Measurements from ENCODE around the gene ZBTB45.
"Not testable (repeated sequence)": the region's sequence is repeated elsewhere in the genome, so short reads cannot be mapped to it uniquely, and the experiment has no call there.

The ZBTB45 gene

GRCh38 chr19:58510084-58510862 lies 9.3 kb downstream of the ZBTB45 start:
- DNase-seq (ENCODE audit: low read depth in 2 of 2) = no peak

GRCh38 chr19:58509731-58510083 lies 9.9 kb downstream of the ZBTB45 start:
- no peak for DNase-seq (ENCODE audit: low read depth in 2 of 2)

DNA sequence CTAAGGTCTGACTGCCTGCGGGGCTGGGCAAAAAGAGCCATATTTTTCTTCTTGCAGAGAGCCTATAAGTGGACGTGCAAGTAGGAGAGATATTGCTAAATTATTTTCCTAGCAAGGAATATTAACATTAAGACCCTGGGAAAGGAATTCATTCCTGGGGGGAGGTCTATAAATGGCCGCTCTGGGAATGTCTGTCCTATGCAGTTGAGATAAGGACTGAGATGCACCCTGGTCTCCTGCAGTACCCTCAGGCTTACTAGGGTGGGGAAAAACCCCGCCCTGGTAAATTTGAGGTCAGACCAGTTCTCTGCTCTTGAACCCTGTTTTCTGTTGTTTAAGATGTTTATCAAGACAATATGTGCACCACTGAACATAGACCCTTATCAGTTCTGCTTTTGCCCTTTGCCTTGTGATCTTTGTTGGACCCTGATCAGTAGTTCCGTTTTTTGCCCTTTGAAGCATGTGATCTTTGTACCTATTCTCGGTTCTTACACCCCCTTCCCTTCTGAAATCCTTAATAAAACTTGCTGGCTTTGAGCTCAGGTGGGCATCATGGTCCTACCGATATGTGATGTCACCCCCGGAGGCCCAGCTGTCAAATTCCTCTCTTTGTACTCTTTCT lies 11.9 kb downstream of the ZBTB45 start:
- DNase-seq (ENCODE audit: low read depth in 2 of 2) = not testable (repeated sequence)

DNA sequence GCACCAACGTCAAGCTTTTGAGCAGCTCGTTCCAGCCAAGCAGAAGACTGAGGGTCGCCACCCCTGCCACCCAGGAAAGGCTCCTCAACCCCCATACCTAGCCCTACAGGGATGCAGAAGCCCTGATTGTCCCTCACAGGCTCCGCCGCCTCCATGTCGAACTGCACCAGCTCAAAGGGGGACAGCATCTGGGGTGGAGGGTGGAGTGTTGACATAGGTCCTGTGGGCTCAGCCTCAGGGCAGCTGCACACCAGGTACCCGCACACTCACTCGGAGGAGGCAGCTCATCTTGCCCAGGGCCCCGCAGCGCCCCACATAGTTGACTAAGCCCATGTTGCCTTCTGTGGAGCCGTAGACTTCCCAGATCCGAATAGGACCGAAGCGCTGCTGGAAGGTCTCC lies 19.4 kb downstream of the ZBTB45 start:
- DNase-seq (ENCODE audit: low read depth in 2 of 2) = no peak

GRCh38 chr19:58499021-58499927 lies 20.3 kb downstream of the ZBTB45 start:
- peak; percentile 78 to 90 for DNase-seq (ENCODE audit: low read depth in 2 of 2)

- no peak for DNase-seq (ENCODE audit: low read depth in 2 of 2)
Observed at GRCh38 chr19:58498316-58499020, 21.1 kb downstream of the ZBTB45 start.

DNA sequence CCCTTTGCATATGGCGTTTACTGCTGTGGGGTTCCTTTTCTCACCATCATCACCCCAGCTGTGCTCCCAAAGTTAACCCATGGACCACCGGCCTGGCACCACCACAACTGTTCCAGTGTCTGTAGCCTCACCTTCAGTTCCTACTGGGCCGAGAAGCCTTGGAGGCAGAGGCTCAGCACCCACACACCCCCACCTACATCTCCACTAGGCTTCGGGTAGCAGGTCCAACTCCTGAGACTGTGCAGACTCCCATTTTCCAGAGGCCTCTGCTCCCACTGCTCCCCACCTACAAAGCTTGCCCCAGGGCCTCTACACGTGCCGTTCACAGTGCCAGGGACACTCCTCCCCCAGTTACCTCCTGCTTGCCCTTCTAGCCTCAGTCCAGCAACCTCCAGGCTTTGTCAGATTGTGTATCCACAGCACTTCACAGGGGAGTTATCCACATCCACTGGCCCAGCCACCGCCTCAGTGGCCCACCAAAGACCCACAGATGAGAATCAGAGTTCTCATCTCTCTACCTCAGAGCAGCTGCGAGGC lies 21.9 kb downstream of the ZBTB45 start:
- no peak for DNase-seq (ENCODE audit: low read depth in 2 of 2)

- DNase-seq (ENCODE audit: low read depth in 2 of 2) = no peak
Observed at GRCh38 chr19:58492265-58492664, 27.3 kb downstream of the ZBTB45 start.

DNA sequence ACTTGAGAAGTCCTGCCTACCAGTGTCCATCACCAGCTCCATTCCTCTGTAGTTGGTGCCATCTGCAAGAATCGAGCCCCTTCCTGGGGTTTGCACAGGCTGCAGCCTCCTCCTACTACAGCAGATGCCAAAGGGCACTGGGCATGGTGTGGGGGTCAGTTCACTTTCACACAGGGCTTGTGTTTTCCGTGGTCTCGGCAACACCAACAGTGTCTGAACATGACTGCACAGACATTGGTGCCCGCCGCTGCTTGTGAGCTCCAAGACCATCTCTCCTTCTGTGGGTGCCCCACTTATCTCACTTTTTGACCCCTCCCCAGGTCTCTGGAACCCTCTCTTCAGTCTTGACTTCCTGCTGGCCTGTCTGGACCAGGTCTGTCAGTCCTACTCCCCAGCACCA lies 28.2 kb downstream of the ZBTB45 start:
- DNase-seq (ENCODE audit: low read depth in 2 of 2) = no peak

DNA sequence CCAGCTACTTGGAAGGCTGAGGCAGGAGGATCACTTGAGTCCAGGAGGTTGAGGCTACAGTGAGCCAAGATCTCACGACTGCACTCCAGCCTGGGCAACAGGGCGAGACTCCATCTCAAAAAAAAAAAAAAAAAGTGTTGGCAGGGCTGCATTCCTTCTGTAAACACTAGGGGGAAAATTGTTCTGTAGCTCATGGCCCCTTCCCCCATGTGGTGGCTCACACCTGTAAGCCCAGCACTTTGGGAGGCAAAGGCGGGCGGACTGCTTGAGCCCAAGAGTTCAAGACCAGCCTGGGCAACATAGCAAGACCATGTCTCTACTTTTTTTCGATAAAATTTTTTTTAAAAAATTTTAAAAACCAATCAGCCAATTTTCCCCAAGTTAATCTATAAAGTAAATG lies 35.3 kb downstream of the ZBTB45 start:
- not testable (repeated sequence) for DNase-seq (ENCODE audit: low read depth in 2 of 2)

DNA sequence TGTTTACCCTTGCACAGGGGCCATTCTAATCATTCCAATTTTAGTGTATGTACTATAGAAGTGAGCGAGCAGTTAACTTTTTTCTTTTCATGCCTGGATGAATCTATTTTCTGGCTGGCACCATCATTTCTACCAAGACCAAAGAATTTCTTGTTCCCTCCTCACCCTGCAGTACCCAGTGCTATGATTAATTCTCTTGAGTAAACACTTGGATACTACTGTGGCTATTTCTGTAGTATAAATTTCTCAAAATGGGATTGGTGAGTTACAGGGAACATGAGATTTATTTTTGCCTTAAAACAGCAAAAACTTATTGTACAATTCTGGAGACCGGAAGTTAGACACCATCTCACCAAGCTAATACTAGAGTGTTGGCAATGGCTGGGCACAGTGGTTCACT lies 35.8 kb downstream of the ZBTB45 start:
- no peak for DNase-seq (ENCODE audit: low read depth in 2 of 2)

GRCh38 chr19:58482372-58482771 lies 37.2 kb downstream of the ZBTB45 start:
- no peak for DNase-seq (ENCODE audit: low read depth in 2 of 2)

- no peak for DNase-seq (ENCODE audit: low read depth in 2 of 2)
Observed at GRCh38 chr19:58480831-58481230, 38.8 kb downstream of the ZBTB45 start.

- no peak for DNase-seq (ENCODE audit: low read depth in 2 of 2)
Observed at GRCh38 chr19:58480481-58480830, 39.2 kb downstream of the ZBTB45 start.

- DNase-seq (ENCODE audit: low read depth in 2 of 2) = no peak
Observed at GRCh38 chr19:58479736-58480480, 39.7 kb downstream of the ZBTB45 start.

DNA sequence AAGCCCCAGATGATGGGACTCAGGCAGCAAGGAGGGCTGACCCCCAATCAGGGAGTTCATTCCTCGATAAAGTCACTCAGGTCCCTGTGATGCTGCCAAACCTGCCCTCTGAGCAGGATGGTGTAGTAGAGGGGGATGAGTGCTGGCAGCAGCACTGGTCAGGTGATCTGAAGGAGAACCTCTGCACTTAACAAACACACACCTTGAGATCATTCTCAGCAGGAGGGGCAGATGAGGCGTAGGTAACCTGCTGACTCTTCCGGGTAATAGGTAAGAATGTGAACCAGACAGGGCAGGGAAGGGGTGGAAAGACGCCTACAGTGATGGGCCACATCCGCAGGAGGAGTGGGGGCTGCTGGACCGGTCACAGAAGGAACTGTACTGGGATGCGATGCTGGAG lies 40.3 kb downstream of the ZBTB45 start:
- DNase-seq (ENCODE audit: low read depth in 2 of 2) = no peak

DNA sequence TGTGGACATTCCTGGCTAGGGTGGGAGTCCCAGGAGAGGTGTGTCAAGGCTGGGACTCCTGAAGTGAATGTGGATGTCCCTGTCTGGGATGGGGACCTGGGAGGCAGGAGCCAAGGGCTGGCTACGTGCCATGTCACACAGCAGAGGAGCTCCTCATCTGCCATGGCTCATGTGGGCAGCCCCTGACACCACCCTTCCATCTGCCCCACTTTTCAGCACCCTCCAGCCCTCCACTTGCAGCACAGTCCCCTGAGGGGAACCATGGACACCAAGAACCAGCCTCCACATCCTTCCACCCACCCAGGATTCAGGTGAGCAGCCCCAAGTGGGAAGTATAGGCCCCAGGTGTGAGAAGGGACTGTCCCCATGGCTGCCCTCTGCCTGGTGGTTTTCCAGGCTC lies 41.7 kb downstream of the ZBTB45 start:
- DNase-seq (ENCODE audit: low read depth in 2 of 2) = no peak

DNA sequence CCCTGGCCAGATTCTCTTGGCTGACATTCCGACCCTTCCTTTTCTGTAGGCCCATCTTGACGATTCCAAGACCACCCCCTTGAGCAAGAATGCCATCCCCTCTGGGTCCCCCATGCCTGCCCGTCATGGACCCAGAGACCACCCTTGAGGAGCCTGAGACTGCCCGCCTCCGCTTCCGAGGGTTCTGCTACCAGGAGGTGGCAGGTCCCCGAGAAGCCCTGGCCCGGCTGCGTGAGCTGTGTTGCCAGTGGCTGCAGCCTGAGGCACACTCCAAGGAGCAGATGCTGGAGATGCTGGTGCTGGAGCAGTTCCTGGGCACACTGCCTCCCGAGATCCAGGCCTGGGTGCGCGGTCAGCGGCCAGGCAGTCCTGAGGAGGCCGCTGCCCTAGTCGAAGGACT lies 42.5 kb downstream of the ZBTB45 start:
- no peak for DNase-seq (ENCODE audit: low read depth in 2 of 2)

GRCh38 chr19:58476498-58477015 lies 43.1 kb downstream of the ZBTB45 start:
- DNase-seq (ENCODE audit: low read depth in 2 of 2) = no peak

- peak; percentile 87 to 90 for DNase-seq (ENCODE audit: low read depth in 2 of 2)
Observed at GRCh38 chr19:58475714-58476497, 43.7 kb downstream of the ZBTB45 start, which contains the start of gene ZNF446. Gene ZNF446, plus strand, starts transcription at chr19:58476352. Its CDS starts 867 bp downstream, at chr19:58477219.

All from stimulated activated CD8-positive, alpha-beta memory T cell treated with anti-CD3 and anti-CD28 coated beads, Interleukin-7, amount 100 ng/mL, for 1 hour (primary cell).